SHP77 treated with DMSO at 0.1 percent for 48 hours (cell line): ENCODE data around the gene TGIF2.
A peak's percentile ranks its signal among the peaks of the same experiment; 100 is the strongest.

Experiments
- DNase-seq: peaks from one replicate; lab custom pipeline; 2025; lab: John Stamatoyannopoulos, UW

TGIF2 gene

GRCh38 chr20:36573103-36573797 is at the start of gene TGIF2:
Gene TGIF2, plus strand, starts transcription at chr20:36573597. Its CDS starts 5,178 bp downstream, at chr20:36578775.
- peak; percentile 21 for DNase-seq

DNA sequence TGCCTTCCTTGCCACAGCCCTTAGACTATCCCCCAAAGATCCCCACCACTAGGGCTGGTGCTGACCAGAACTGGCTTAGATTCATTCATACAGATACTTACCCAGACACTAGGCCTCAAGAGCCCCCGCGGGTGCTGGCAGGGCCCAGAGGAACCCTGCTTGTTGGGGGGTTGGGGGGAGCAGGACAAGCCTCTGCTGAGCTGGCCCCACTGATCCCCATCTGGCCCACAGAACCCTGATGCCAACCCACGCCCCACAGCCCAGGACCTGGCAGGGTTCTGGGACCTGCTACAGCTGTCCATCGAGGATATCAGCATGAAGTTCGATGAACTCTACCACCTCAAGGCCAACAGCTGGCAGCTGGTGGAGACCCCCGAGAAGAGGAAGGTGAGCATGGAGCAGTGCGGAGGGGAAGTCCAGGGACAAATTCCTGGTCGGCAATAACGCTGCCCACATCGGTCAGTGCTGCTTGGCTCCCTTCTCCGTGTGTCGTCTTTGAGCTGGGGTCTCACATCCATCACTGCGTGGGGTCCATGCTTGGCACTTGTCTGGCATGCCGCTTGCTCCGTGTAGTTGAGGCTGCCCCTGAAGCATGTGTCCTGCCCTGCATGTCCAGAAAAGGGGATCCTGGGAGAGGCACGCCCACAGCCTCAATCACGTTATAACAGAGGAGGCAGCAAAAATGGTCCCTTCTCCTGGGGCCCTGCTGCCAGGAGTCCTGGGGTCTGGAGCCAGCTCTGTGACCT is 47.6 kb upstream of the TGIF2 start:
- no peak for DNase-seq

DNA sequence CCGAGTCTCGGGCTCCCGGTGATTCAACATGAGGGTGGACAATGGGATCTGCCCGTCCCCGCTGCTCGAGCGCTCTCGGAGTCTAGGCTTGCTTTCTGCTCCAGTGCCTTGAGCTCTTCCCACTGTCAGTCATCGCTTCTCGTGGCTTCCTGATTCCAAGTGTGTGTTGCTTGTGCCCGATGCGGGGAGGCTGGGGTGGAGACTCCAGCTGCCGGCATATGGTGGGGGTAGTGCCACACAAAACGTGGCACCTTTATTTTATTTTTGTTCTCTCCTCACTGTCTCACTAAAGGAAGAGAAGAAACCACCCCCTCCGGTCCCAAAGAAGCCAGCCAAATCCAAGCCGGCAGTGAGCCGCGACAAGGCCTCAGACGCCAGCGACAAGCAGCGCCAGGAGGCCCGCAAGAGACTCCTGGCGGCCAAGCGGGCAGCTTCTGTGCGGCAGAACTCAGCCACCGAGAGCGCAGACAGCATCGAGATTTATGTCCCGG is 46.8 kb upstream of the TGIF2 start:
- no peak for DNase-seq

DNA sequence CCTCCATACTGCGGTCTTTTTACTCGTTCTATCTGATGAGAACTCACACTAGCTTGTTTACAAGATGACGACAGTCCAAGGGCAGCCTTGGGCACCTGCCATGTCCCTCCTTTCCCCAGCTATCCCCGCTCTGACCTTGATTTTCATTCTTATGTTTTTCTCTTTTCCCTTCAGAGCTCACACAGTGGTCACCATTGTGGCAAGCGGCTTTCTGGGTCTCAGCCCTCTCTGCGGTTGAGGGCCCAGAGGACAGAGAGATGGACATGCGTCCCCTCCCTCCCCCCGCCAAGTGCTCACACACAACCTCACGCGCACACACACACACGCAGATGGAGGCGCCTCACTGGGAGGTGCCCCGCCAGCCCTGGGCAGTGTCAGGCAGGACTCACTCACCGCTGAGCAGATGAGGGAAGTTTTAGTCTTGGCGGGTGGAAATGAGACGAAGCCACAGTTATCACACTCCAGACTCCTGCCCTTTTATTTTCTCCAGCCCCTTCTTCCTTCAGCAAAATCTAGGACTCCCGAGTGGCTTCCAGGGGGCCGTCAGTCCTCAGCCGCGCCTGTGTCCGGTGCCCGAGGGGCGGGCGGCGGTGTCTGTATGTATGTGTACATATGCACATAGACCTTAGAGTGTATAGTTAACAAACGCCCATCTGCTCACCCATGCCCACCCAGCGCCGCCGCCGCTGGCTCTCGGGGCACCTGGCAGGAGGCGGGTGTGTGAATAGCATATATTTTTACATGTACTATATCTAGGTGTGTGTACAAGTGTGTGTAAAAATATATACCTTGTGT is 45.9 kb upstream of the TGIF2 start:
- DNase-seq = no peak

DNA sequence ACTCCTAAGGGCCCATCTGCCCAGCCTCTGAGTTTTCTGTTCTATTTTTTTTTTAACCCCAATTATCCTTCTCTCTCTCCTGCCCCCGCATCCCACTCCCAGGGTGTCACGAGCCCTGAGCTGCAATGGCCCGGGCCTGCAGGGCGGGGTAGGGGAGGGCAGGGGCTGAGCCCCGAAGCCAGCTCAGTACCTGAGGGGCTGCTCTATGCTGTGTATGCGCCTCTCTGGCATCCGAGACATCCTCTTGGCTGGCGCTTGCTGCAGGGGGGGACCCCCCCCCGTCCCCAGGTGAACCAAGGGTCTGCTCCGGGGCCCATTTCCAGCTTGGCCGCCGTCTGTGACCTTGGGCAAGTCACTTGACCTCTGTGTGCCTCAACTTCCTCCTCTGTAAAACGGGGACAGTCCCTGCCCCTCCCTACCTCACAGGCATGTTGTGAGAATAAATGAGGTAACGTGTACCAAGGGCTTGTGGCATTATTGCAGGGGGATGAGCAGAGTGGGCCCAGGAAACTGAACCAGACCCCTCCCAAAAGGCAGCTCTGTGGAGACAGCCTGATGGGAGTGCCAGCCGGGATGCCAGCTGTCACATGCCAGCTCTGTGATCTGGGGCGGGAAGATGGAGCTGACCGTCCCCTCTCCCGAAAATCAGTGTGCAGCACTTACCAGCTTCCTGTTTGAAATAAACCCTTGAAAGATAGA is 45.1 kb upstream of the TGIF2 start:
- no peak for DNase-seq

DNA sequence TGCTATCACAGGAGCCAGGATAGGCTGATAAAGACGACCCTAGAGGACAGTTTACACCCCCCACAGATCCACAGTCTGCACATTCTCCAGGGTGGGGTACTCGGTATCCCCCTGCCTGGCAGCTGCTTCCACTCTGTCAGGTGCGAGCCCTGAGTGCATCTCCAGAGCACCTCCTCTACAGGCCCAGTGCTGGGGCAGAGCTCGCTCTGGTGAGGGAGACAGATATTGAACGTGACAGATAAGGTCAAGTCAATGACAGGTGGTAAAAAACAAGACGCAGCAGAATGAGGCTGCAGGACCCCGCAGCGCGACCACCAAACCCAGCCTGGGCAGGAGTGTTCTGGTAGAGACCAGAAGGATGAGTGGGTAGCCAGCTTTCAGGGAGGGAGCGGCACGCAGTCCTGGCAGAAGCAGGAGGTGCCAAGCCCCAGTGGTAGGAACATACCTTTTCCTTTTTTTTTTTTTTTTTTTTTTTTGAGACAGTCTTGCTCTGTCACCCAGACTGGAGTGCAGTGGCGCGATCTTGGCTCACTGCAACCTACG is 44.5 kb upstream of the TGIF2 start:
- no peak for DNase-seq

GRCh38 chr20:36532388-36532787 is 41.0 kb upstream of the TGIF2 start:
- no peak for DNase-seq

- no peak for DNase-seq
These were observed 40.6 kb upstream of the TGIF2 start for GRCh38 chr20:36532822-36533221.

- DNase-seq = no peak
These were observed 35.2 kb upstream of the TGIF2 start for GRCh38 chr20:36538026-36538722.

GRCh38 chr20:36540551-36541211 is 32.7 kb upstream of the TGIF2 start:
- DNase-seq = no peak

DNA sequence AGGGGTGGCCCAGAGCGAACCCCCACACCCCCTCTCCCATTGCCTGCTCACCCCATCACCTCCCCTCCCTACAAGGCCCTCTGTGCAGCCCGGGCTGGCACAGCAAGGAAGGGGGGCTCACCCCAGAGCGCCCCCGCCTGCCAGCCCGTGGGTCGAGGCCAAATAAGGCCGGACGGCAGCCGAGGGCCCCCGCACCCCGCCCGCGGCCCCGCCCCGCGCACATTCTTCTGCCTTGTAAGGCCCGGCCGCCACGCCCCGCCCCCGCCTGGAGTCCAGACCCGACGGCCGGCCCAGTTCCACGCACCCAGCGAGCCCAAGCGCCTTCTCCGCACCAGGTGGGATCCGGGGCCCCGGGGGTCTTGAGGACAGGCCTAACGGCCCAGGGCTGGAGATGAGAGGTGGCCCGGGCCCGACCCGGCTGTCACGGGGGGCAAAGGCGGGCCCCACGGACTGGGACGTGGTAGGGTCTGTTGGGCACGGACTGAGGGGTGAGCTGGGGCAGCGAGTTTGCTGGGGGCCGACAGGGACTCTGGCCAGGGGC is 32.1 kb upstream of the TGIF2 start, which contains the start of gene MYL9:
MYL9 (plus strand) TSS at position 293 of the 541 bp plus-strand sequence. CDS start 3,366 bp downstream, outside the sequence.
- no peak for DNase-seq

GRCh38 chr20:36541768-36542488 is 31.5 kb upstream of the TGIF2 start:
- DNase-seq = no peak

GRCh38 chr20:36542516-36543183 is 30.7 kb upstream of the TGIF2 start:
- DNase-seq = no peak

DNA sequence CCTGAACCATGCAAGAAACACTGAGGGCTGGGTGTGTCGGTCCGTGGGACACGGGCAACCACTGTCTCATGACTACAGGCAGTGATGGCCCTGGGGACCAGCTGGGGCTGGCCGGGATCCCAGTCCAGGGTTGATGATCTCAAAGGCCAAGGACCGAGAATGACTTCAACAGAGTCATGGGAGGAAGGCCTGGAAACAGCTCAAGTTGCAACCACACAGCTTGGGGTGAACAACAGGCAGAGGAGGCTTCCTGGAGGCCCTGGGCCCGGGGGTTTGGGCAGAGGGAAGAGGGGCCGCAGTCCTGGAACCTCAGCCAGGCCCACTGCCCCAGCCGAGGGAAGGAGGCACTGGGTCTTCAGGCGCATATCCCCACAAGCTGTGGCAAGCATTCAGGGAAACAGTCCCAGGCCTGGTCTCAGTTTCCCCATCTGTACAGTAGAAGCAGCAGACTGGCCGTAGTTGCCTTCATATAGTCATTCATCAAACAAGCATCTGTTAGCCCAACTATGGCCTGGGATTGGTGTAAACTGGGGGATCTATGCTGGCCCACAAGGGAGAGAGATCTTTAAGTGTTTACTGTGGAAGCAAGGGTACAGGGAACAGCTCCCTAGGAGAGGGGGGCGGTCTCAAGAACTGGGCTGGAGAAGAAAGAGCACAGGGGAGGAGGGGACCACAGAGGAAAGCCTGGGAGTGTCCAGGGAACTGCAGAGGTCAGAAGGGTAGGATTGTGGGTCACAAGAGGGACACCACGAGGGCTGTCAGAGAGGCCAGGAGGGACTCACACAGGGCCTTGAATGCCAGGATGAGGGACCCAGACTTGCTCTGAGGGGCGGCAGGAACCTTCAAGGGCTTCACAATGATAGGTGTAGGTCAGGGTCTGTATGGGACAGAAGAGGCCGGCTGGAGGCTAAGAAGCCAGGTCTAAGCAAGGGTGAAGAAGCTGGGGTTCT is 29.9 kb upstream of the TGIF2 start:
- DNase-seq = no peak

DNA sequence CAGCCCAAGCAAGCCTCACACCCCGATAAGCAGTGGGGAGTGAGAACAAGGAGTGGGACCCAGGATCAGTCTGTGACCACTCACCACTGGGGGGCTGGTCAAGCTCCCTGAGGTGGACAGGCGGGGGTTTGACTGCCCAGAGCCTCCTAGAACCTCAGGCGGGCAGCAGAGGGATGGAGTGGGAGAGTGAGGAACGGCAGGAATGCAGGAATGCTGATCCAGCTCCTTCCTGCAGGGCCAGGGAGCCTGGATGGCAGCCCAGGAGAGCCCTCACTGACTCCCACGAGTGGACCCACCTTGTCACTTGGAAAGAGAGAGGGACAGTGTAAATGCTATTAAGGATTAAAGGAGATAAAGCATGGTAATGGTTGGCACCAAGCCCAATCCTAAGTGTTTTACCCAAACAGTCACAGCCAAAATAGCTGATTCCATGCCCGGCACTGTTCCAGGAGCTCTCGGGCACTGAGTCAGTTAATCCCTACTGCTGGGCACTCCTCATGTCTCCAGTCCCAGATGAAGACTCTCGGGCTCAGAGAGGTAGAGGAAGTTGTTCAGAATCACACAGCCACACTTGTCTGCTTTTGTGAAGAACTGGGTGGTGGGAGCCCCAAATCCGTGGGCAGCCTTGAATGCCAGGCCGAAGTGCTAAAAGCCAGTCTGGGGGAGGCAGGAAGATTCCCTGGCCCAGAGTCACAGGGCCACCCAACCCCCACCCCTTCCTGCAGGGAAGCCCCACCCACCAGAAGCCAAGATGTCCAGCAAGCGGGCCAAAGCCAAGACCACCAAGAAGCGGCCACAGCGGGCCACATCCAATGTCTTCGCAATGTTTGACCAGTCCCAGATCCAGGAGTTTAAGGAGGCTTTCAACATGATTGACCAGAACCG is 29.0 kb upstream of the TGIF2 start:
- DNase-seq = no peak

DNA sequence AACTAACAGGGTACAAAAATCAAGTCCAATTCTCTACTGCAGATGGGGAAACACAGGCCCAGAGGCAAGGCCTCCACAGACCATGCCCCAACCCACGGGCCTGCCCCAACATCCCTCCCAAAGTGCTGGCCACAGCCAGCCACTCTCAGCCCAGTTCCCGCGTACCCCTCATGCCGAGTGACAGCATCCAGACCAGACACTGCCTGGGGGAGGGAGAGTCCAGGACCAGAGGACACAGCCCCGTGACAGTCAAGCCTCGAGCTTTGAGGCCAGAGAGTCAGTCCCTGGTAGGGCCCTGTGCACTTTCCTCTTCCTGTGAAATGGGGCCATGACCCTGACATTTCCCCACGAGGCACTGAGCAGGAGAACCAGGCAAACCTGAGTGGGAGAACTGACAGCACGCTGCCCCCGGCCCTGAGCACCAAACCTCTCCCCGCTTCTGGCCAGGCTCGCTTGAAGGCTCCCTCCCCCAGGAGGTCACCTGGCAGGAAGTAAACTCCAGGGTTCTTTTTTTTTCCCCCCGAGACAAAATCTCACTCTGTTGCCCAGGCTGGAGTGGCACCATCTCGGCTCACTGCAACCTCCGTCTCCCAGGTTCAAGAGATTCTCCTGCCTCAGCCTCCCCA is 27.2 kb upstream of the TGIF2 start:
- DNase-seq = no peak
